Measurements from ENCODE around the gene NEDD9.
A peak's percentile ranks its signal among the peaks of the same experiment; 100 is the strongest.

NEDD9 gene

DNA sequence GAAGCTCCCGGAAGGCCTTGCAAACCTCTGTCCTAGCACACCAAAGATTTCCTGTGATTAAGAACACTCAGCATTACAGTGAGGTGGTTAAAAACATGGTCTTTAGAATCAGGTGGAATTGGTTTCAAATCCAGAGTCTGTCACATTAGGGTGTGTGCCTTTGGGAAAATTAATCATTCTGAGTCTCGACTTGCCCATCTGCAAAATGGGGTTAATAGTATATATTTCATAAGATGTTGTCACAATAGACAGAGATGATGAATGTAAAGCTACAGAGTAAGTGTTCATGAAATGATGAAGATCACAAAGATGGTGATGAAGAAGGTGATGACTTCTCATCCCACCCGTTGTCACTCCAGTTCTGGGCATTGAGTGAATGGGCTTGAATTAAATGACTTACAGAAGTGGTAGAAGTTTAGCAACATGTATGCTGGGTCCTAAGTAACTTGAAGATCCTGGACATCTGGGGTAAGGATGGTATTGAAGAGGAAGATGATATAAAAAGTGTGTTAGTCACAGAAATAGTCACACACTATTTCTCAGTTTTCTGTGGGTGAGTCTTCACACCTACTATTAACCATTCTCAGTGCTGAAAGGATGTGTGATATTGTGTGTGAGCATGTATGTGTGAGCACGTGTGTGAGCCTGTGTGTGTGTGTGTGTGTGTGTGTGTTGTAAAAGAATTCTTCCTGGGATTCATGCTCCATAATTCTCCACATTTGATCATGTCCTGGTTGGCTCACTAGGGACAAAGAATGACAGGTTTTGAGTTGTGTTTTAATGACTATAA lies 28.0 kb upstream of the NEDD9 start:
- no peak for DNase-seq (ENCODE audit: low read depth)

DNA sequence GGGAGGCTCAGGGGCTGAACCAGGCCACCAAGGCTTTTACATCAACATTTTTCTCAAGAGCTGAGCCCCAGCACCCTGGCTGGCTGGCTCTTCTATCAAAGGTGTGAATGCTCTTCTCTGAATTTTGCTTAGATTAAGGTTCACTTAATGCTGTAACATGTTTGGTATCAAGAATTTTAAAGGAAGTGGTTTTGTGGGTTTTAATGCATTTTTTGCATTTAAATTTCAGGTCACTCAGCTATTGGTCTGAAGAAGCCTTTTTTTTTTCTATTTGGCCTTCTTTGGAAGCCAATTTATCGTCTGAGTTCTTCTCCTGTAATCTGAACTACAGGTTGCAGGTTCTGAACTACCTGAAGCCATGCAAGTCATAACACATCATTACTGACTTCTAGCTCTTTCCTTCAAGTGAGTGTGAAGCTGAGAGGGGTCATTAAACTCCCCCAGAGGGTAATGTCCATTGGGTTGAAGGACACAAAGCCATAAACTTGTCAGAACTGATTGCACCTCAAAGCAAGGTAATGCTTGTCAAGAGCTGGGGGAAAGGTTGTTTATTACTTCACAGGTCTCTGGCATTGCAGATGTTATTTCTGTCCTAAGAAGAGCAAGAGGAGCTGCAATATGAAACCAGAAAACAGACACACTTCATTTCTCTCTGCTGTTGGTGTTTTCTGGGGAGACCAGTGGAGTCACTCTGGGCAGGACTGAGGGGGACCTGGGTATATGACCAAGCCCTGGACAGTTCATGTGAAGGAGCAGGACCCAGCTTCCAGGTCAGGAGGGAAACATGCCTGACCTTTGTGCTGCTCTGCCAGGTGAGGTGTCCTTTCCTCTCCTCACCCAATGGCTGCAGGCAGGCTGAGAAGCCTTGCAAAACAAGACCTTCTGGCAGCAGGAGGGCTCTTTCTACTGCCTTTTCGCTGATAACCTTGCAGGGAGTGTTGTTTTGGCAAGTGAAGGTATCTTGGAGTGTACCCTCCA lies 26.1 kb upstream of the NEDD9 start:
- peak; percentile 31 for DNase-seq (ENCODE audit: low read depth)

DNA sequence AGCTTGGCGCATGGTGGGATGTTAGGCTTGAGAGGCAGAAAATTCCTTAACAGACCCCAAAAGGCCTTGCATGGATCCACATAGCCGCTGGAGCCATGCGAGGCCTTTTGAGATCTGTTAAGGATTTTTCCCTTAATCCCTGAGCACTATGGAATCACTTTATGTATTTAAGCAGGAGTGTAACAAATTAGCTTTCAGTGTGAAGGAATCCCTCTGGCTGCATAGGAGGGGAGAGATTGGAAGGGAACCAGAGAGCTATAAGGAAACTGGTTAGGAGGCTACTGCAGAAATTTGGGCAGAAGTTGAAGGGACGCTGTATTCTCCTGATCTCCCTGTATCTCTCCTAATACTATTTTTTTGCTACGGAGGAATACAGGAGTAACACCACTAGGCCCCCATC lies 23.1 kb upstream of the NEDD9 start:
- no peak for DNase-seq (ENCODE audit: low read depth)

DNA sequence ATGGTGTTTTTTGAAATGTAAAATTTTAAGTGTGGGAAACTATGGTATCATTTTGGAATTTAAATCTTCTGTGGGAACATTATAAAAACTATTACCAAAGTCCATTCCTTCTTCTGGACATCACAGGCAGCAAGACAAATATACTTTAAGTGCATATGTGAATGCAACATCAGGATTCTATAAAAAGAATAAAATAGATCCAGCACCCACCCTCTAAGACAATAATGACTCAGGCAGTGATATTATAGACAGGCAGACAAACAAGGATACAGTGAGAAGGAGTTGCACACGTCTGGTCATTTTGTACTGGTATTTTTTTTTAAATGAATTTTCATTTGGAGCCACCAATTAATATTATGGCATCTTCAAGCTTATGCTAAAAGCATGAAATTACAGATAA lies 21.1 kb upstream of the NEDD9 start:
- no peak for DNase-seq (ENCODE audit: low read depth)

DNA sequence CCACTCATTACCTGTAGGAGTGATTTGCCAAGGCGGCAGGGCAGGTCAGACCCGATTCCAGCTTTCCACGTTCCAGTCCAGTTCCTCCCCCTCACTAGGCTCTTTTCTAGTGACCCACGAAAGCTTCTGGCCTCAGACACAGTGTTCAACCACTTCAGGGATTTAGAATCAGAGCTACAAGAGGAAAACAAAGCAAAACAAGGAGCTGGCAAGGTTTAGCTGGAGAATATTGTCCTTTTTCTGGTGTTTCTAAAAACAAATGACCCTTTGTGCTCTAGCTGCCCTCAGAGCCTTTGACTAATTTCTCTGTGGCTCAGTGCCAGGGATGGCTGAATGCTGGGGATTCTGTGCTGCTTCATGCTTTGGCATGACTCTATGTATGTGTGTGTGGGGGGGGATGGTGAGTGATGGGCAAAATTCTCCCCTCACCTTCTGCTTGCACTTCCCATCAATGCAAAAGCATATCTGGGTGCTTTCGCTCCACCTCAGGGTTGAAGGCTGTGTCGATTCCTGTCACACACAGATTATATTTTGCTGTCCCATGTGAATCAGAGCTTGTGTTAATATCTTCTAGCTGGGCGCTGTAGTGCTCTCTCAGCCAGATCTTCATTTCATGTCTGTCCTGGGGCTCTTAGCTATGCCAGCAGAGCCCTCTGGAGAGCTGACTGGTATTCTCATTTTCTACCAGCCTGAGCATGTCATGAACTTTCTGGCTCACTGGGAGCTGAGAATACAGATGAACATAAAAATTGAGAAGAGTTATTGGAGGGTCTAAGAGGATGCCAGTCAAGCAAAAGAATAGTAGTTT lies 19.3 kb upstream of the NEDD9 start:
- no peak for DNase-seq (ENCODE audit: low read depth)

DNA sequence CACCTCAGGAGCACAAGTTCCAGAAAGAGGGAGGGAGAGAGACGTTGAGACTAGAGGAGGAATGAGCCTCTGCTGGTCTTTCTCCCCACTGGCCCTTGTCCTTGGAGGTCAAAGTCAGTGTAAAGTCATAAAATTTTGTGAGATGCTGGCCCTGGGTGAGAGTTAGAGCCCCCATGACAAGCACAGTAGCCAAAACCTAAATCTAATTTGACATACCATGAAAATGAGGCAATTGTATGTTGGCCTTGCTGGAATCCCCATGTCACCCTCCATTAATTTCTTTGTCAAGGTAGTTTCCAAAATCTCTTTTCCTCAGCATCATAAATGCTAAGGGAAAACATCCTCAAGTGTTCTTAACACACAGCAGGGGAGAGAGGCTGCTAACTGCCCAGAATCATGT lies 17.6 kb upstream of the NEDD9 start:
- DNase-seq (ENCODE audit: low read depth), result no peak

DNA sequence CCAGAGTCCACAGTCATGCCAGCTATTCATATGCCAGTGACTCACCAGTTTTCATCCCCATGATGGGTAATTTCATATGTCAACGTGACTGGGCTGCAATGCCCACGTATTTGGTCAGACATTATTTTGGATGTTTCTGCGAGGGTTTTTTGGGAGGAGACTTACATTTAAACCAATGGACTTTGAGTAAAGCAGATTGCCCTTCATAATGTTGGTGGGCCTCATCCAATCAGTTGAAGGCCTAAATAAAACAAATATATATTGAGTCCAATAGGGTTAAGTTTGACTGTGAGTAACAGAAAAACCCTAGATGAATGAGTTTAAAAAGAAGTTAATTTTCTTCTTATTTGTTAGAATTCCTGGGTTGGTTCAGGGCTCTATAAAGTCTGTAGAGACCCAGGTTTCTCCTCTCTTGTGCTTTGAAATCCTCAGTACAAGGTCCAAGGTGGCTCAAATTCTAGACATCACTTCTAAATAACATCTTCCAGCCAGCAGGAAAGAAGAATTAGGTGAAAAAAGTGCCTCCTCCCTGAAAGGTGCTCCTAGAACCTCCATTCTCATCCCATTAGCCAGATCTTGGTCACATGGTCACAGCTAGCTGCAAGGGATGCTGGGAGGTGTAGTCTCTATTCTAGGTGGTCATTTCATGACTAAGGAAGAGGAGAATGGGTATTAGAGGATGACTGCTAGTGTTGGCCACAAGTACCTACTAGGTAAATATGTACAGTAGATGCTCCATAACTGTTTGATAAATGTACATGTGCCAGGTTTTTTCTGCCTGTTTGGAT lies 16.7 kb upstream of the NEDD9 start:
- DNase-seq (ENCODE audit: low read depth), result no peak

DNA sequence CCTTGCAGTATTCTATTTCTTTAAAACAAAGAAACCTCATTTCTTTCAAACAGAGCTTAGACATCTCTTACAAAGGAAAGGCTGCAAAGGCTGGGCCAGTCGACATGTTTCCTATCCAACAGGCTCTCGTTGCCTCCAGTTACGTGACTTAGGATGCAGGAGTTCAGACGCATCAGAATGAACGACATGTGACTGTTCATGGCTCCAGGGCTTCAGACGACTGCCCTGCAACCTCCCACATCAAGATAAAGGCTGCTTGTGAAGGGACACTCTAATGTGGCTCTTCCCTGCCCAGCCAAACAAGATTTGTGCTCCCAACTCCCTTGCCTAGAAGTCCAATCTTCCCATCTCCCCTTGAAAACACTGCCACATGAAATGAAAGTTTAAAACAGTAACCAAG lies 14.3 kb upstream of the NEDD9 start:
- no peak for DNase-seq (ENCODE audit: low read depth)

DNA sequence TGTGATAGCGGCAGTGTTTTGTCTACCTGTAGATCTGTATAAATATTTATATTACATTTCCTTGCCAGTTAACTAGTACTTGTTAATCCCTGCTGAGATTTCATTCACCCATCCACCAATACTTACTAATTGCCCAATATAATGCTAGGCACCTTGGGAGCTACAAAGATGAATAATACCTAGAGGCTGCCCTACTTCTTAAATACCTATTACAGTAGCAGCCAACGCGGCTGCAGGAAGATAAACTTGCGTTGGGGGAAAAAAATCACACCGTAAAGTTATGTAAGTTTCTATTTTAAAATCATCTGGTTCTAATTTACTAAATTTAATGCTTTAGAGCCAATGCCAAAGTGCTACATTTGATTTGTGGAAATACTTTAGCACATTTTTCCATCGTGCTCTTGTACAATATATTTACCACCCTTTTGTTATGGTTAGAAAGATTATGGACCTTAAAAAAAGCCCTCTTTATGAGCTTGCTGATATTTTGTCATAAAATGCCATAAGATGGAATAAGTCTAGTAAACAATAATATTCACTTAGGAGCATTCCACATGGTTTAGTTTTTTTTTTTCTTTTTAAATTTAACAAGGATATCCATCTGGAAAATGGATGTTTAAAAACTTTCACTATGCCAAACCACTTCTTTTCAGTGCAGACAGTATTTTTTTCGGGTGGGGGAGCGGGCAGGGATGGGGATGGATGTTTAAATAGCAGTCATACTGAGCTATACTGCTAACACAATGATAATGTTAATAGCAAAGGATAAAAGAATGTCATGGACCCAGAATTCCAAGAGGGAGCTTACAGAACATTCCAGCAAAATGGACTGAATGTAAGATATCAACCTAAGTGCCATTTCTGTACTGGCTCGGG lies 13.2 kb upstream of the NEDD9 start:
- DNase-seq (ENCODE audit: low read depth), result no peak

DNA sequence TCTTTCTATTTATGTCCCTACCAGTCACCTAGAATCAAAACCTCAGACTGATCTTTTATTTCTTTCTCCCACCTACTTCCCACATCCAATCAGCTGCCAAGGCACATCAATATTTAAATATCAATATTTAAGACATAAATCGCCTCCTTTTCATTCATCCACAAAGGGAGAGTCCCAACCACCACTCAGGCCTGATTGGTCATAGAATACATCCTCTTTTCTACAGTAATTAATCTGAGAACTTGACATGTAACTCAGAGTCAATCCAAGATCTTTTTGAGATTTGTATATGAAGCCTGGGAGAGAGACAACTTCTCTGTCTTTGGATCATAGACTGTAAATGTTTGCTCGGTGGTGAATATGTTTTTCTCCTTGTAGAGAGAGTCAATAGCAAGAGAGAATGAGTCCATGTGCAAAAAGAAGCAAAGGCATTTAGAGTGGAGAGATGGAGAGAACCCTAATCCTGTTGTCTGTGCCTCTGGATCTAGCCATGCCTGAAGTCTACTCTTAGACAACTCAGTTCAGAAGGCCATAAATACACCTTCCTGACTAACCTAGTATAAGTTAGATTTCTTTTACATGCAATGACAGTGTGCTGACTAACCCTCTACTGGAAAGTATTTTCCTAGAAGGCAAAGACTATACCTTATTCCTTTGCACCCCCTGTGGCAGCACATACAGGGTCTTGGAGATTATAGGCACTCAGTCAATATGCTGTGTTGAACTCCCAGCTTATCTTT lies 12.1 kb upstream of the NEDD9 start:
- no peak for DNase-seq (ENCODE audit: low read depth)

DNA sequence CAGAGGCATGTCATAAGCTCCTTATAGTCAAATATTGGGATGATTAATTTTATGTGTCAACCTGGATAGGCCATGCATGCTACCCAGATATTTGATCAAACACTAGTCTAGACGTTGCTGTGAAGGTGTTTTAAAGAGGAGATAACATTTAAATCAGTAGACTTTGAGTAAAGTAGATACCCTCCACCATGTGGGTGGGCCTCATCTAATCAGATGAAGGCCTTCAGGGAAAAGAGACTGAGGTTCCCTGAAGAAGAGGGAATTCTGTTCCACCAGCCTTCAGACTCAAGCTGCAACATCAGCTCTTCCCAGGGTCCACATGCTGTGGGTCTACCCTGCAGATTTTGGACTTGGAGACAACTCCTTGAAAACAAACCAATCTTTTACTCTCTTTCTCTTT lies 11.4 kb upstream of the NEDD9 start:
- no peak for DNase-seq (ENCODE audit: low read depth)

DNA sequence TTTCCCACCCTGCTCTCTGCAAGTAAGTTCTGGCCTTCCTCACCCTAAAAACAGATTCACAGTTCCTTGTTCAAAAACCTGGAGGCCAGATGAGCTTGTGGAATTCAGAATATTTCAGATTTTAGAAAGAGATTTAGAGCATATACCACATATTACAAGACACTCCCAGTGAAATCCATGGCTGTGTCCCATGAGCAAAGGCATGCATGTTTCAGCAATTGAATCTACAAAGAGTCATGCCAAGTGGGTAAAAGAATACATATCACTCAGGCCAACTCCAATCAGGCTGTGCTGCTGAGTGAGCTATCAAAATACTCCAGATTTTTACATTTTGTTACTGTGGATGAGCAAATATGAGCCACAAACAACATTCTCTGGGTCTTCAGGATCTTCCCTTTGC lies 10.2 kb upstream of the NEDD9 start:
- no peak for DNase-seq (ENCODE audit: low read depth)

DNA sequence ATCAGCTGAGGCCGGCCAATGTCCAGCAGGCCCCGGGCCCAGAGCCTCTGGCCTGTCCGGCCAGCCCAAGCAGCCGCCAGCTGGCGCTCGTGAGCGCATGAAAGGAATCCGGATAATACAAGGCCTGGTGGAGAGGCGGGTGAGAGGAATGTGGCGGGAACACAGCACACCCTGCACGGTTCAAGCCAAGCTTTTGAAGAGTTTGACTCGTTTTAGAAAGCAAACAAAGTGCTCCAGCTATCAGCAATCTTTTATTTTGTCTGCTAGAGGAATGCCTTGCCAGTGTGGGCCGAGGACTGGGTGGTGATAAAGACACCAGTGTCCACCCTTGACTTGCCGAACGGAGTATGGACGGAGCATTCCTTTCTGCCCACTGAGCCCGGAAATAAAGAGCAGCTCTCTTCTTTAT lies 9.3 kb upstream of the NEDD9 start:
- no peak for DNase-seq (ENCODE audit: low read depth)

DNA sequence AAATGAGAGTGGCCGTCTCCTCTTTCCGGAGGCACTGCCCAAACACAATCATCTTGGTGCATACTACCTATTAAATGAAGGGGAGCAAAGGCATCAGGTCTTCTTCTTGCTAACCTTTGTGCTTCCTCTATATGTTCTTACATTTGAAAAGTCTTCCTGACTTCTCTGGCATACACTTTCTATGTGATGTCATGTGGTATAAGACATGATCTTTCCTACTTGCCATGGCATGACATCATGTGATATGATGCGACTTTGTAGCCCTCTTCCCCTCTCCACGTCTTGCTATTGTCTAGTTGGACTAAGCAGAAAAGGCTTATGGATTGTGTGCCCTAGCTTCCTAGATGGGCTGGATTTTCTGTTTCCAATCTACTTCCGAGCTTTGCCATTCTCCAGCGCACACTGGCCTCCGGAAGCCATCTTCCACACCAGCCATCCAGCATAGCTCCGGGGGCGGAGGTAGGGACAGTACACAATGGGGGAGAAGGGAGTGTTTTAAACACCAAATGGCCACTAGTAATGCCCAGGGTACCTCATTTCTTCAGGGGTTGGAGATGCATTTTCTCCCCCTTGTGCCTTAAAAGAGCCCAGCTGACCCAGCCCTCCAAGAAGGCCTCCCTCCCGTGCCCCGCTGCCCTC lies 8.8 kb upstream of the NEDD9 start:
- DNase-seq (ENCODE audit: low read depth), result no peak

DNA sequence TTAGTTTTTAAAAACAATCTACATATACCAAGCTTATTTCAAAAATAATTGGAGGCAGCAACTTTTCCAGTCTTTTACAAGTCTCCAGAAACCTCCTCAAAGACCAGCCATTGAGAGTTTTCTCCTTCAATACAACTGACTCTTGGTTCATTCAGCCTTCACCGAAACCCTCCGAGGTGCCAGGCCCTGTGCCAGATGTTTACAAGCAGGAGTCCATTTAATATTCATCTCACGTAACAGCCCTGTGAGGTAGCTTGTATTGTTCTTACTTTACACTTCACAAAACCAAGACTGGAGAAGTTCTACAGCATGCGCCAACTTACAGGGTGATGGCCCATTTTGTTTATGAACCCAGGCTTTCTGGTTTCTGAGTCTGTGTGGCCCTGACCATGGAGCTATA lies 5.5 kb upstream of the NEDD9 start:
- DNase-seq (ENCODE audit: low read depth), result no peak

DNA sequence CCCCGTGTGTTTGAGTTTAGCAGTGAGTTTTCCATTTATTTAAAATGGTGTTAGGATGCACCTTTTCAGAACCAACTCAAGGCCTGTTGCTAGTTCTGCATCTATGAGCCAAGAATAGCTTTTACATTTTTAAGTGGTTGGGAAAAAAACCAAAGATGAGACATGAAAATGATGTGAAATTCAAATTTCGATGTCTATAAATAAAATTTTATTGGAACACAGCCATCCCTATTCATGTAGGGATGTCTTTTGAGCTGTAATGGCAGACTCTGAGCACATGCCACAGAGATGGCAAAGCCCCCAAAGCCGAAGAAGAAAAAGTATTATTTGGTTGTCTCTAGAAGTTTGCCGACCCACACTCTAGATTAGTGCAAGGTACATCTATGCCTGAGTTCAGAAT lies 5.0 kb upstream of the NEDD9 start:
- no peak for DNase-seq (ENCODE audit: low read depth)

DNA sequence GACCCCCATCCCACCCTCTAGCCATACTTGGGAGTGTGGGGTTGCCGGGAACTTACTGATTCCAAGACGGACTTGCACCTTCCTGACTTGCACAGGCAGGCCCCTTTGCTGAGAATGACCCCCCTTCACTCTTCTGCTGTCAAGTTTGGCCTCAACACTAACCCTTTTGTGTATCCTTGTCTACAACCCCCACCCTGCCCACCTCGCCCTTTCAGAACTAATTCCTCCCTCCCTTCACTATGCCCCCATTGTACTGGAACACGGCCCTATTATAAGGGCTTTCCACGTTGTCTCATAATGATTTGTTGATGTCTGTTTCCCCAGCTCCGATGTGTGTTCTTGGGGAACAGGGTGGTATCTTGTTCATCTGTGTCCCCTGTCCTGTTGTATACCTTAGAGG lies 4.4 kb upstream of the NEDD9 start:
- no peak for DNase-seq (ENCODE audit: low read depth)

DNA sequence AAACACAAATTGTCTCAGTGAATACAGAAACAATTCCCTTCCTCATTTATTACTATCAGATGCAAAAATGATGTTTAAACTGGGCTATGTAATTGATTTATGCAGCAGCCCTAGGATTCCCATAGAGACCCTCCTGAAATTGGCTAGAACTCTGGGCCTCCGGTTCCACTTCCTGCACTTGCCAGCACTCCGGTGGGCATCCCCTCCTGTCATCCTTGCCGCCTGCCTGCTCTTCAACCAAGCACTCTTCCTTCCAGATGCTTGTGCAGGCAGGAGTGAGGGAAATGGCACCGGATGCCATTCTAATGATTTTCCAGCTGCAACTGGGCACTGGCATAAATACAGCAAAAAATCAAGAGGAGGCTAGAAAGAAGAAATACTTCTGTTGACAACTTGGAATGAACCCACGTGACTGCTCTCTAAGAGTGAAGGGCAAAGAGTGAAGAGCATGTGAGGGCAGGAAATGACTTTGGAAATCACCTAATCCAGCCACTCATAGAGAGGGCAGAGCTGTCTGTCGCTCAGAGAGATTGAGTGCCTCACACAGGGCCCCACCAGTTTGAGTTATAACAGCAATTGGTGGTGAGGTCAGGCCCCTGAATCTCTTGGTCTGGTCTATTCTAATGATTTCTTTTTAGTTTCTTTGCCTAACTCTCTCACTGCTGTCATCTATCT lies 3.7 kb upstream of the NEDD9 start:
- DNase-seq (ENCODE audit: low read depth), result no peak

DNA sequence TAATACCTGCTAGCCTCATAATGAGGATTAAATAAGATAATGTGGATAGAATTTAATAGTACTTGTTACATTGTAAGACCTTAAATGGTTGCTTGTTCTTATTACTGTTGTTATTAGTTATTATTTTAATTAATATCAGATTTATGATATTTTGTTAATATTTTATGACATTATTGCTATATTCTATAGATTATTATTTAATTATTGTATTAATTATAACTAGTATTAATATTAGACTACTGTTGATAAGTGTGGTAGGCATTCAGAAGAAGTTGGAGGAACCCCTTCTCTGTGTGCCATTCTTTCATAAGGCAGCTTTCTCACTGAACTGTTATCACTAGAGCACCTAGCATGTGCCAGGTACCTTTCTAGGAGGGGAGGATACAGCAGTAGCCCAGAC lies 2.6 kb upstream of the NEDD9 start:
- DNase-seq (ENCODE audit: low read depth), result no peak
